C1 segment of cervical spinal cord (tissue), 14 donors: ENCODE data around the gene SCYL2.

Experiments
- DNase-seq, 14 donors: peaks; one replicate each; lab custom pipeline; 2025; lab: John Stamatoyannopoulos, UW

SCYL2 gene

GRCh38 chr12:100372853-100373640 lies 106.1 kb downstream of the SCYL2 start:
- DNase-seq, result no peak

- peak in 10 of 14 donors; percentile 25 to 71 (median 49) for DNase-seq
Measured at GRCh38 chr12:100375038-100375735, 108.2 kb downstream of the SCYL2 start.

GRCh38 chr12:100376161-100376560 lies 109.2 kb downstream of the SCYL2 start:
- no peak for DNase-seq

- DNase-seq, result no peak
Measured at GRCh38 chr12:100381379-100381778, 114.4 kb downstream of the SCYL2 start.

- no peak for DNase-seq
Measured at GRCh38 chr12:100382338-100382737, 115.4 kb downstream of the SCYL2 start.

- DNase-seq, result no peak
Measured at GRCh38 chr12:100383586-100384558, 116.9 kb downstream of the SCYL2 start.

- no peak for DNase-seq
Measured at GRCh38 chr12:100384559-100384935, 117.6 kb downstream of the SCYL2 start.

GRCh38 chr12:100388382-100388781 lies 121.4 kb downstream of the SCYL2 start:
- no peak for DNase-seq
